ENCODE data around the gene EVC2.

Gene EVC2

GRCh38 chr4:5566526-5566925 is 141.8 kb downstream of the EVC2 start (continued):
- no peak for TF ChIP-seq CSRNP3 (CRISPR knock-in tag; IDR thresholded peaks at IDR 0.05)
- no peak for TF ChIP-seq ARNTL (CRISPR knock-in tag; IDR thresholded peaks at IDR 0.05; ENCODE audit: borderline replicate concordance, low read depth)
- TF ChIP-seq SNAI2 (CRISPR knock-in tag; IDR thresholded peaks at IDR 0.05): no peak
- no peak for TF ChIP-seq ZFP30 (CRISPR knock-in tag; IDR thresholded peaks at IDR 0.05)

- no peak for TF ChIP-seq ZNF8 (CRISPR knock-in tag; IDR thresholded peaks at IDR 0.05)
- TF ChIP-seq ZFP3 (CRISPR knock-in tag; IDR thresholded peaks at IDR 0.05): no peak
- TF ChIP-seq RARB (CRISPR knock-in tag; IDR thresholded peaks at IDR 0.05): no peak
- TF ChIP-seq ZC3H10 (CRISPR knock-in tag; IDR thresholded peaks at IDR 0.05): no peak
- no peak for TF ChIP-seq OSR1 (CRISPR knock-in tag; IDR thresholded peaks at IDR 0.05)
- no peak for TF ChIP-seq ARNTL (CRISPR knock-in tag; IDR thresholded peaks at IDR 0.05; ENCODE audit: borderline replicate concordance, low read depth)
- no peak for TF ChIP-seq ZNF565 (CRISPR knock-in tag; conservative IDR thresholded peaks at IDR 0.05; ENCODE audit: low read depth)
- TF ChIP-seq POU6F1 (CRISPR knock-in tag; IDR thresholded peaks at IDR 0.05; ENCODE audit: borderline replicate concordance, low read depth): no peak
- no peak for TF ChIP-seq TOX (CRISPR knock-in tag; IDR thresholded peaks at IDR 0.05; ENCODE audit: borderline replicate concordance)
- TF ChIP-seq SNAI2 (CRISPR knock-in tag; IDR thresholded peaks at IDR 0.05): no peak
- no peak for TF ChIP-seq TCF4 (CRISPR knock-in tag; IDR thresholded peaks at IDR 0.05; ENCODE audit: borderline replicate concordance)
- TF ChIP-seq GLIS3 (CRISPR knock-in tag; IDR thresholded peaks at IDR 0.05): no peak
- no peak for TF ChIP-seq PPARA (CRISPR knock-in tag; IDR thresholded peaks at IDR 0.05; ENCODE audit: borderline replicate concordance)
- no peak for TF ChIP-seq BACH2 (CRISPR knock-in tag; IDR thresholded peaks at IDR 0.05; ENCODE audit: borderline replicate concordance)
- no peak for TF ChIP-seq ESRRG (CRISPR knock-in tag; IDR thresholded peaks at IDR 0.05)
- TF ChIP-seq TSHZ2 (CRISPR knock-in tag; IDR thresholded peaks at IDR 0.05): no peak
- ATAC-seq: no peak
Measured at GRCh38 chr4:5563856-5564255, 144.5 kb downstream of the EVC2 start.

GRCh38 chr4:5562476-5562875 is 145.9 kb downstream of the EVC2 start:
- TF ChIP-seq ZNF565 (CRISPR knock-in tag; conservative IDR thresholded peaks at IDR 0.05; ENCODE audit: low read depth) (no peak), OSR1 (CRISPR knock-in tag; IDR thresholded peaks at IDR 0.05) (no peak), ZNF8 (CRISPR knock-in tag; IDR thresholded peaks at IDR 0.05) (no peak), BACH2 (CRISPR knock-in tag; IDR thresholded peaks at IDR 0.05; ENCODE audit: borderline replicate concordance) (no peak), ZC3H10 (CRISPR knock-in tag; IDR thresholded peaks at IDR 0.05) (no peak), TSHZ2 (CRISPR knock-in tag; IDR thresholded peaks at IDR 0.05) (no peak), ZFP3 (CRISPR knock-in tag; IDR thresholded peaks at IDR 0.05) (no peak), GLIS3 (CRISPR knock-in tag; IDR thresholded peaks at IDR 0.05) (no peak), ARNTL (CRISPR knock-in tag; IDR thresholded peaks at IDR 0.05; ENCODE audit: borderline replicate concordance, low read depth) (no peak), RARB (CRISPR knock-in tag; IDR thresholded peaks at IDR 0.05) (no peak), PPARA (CRISPR knock-in tag; IDR thresholded peaks at IDR 0.05; ENCODE audit: borderline replicate concordance) (no peak), TOX (CRISPR knock-in tag; IDR thresholded peaks at IDR 0.05; ENCODE audit: borderline replicate concordance) (no peak), CREB5 (CRISPR knock-in tag; IDR thresholded peaks at IDR 0.05; ENCODE audit: low read depth) (no peak), POU6F1 (CRISPR knock-in tag; IDR thresholded peaks at IDR 0.05; ENCODE audit: borderline replicate concordance, low read depth) (no peak)
- ATAC-seq: no peak

All from SK-N-SH treated with all-trans-retinoic acid at 6 μM for 48 hours (cell line).